Measurements from ENCODE around the gene PLEKHA8.
"Not testable (repeated sequence)": the region's sequence is repeated elsewhere in the genome, so short reads cannot be mapped to it uniquely, and the experiment has no call there.

DNA sequence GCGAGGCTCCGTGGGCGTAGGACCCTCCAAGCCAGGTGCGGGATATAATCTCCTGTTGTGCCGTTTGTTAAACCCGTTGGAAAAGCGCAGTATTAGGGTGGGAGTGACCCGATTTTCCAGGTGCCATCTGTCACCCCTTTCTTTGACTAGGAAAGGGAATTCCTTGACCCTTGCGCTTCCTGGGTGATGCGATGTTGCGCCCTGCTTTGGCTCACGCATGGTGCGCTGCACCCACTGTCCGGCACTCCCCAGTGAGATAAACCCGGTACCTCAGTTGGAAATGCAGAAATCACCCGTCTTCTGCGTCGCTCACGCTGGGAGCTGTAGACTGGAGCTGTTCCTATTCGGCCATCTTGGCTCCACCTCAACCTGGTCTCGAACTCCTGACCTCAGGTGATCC lies 70.4 kb downstream of the PLEKHA8 start:
- TF ChIP-seq, protein P1, sequence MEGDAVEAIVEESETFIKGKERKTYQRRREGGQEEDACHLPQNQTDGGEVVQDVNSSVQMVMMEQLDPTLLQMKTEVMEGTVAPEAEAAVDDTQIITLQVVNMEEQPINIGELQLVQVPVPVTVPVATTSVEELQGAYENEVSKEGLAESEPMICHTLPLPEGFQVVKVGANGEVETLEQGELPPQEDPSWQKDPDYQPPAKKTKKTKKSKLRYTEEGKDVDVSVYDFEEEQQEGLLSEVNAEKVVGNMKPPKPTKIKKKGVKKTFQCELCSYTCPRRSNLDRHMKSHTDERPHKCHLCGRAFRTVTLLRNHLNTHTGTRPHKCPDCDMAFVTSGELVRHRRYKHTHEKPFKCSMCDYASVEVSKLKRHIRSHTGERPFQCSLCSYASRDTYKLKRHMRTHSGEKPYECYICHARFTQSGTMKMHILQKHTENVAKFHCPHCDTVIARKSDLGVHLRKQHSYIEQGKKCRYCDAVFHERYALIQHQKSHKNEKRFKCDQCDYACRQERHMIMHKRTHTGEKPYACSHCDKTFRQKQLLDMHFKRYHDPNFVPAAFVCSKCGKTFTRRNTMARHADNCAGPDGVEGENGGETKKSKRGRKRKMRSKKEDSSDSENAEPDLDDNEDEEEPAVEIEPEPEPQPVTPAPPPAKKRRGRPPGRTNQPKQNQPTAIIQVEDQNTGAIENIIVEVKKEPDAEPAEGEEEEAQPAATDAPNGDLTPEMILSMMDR (IDR thresholded peaks at IDR 0.05) = not testable (repeated sequence)
- not testable (repeated sequence) for TF ChIP-seq EP300 (IDR thresholded peaks at IDR 0.05)

Measured in tibial nerve (tissue), 4 donors.